Measurements from ENCODE around the gene PAGE2B. TPM values are rescaled to one million over a fixed set of nuclear protein-coding genes. Genes with fewer than 3 reads are reported as not detected.

The PAGE2B gene, protein sequence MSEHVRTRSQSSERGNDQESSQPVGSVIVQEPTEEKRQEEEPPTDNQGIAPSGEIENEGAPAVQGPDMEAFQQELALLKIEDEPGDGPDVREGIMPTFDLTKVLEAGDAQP
- not detected for total RNA-seq

DNA sequence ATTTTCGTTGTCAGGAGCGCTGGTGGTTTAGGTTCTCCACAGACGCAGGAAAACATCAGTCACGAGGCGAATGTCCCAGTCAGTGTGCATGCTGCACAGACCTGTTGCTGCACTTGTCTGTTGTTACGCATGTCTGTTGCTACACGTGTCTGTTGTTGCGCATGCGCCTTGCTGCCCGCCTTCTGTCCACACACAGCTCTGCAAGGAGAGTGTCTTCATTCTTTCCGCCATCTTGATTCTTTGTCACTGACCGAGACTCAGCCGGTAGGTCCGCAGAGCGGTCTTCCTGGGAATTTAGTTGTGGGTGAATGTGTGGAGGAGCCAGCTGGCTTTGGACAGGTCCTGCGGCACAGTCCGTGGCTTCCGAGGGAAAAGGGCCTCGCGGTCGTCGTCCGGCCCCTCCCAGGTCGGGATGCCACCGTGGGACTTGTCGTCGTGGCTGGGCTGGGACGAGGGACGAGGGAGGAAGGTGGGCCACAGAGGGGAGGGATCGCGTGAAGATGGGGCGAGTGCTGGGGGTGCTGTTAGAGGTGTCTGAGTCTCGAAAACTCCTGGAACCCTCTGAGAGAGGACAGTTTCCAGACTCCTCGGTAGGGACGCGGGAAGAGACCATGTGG, at the start of gene PAGE2B:
Gene PAGE2B (plus strand): TSS at position 180 of the 617 bp plus-strand sequence. CDS start 1,012 bp downstream, outside the sequence.
- no peak within 1 kb of the TSS for H3K4me3 ChIP-seq
- H3K4me1 ChIP-seq, result no peaks in the 10 kb centered on the region
- H3K27ac ChIP-seq, result no peak within 1 kb of the TSS
- TF ChIP-seq POLR2AphosphoS5 (IDR thresholded peaks at IDR 0.05) (no peak), CTCF (IDR thresholded peaks at IDR 0.05) (no peak), POLR2A (IDR thresholded peaks at IDR 0.05) (no peak), EP300 (IDR thresholded peaks at IDR 0.05) (no peak)
- WGBS, 2 donors (ENCODE audit: low coverage in 1 of 2), result 72 to 86% methylated on average over 5 to 6 of the region's 36 CpGs
- H3K9me3 ChIP-seq, result no peaks in the 10 kb centered on the region
- no peaks in the 10 kb centered on the region for H3K36me3 ChIP-seq
- ATAC-seq, result no peak
- no peaks in the 10 kb centered on the region for H3K27me3 ChIP-seq

GRCh38 chrX:55026143-55026542, 48.7 kb upstream of the PAGE2B start:
- no peaks in the 10 kb centered on the region for H3K9me3 ChIP-seq
- H3K27me3 ChIP-seq, result no peaks in the 10 kb centered on the region
- no peaks in the 10 kb centered on the region for H3K36me3 ChIP-seq
- H3K4me1 ChIP-seq, result no peaks in the 10 kb centered on the region
- no peak for ATAC-seq
- H3K4me3 ChIP-seq, result no peak overlapping the region
- no peak for TF ChIP-seq POLR2A (IDR thresholded peaks at IDR 0.05)
- TF ChIP-seq CTCF (IDR thresholded peaks at IDR 0.05), result no peak
- no peak for TF ChIP-seq EP300 (IDR thresholded peaks at IDR 0.05)
- no peak for TF ChIP-seq POLR2AphosphoS5 (IDR thresholded peaks at IDR 0.05)
- no peak overlapping the region for H3K27ac ChIP-seq

DNA sequence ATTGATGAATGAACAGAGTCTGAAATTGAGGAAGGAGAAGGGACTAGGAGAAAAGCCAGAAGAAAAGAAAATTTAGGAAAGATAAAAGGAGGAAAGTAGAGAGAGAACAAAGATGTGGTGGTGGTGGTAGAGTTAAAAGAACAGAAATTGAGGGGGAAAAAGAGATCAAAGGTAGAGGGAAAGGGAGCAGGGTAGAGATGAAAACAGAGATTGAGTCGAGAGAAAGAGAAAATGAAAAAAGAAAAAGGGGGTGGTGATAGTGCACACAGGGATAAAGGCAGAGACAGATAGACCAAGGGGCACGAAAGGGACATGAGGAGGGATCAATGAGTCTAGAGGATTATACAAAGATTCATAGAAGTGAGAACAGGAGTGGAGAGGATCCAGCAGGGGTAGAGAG, 48.0 kb upstream of the PAGE2B start:
- 43 to 67% methylated on average over 1 to 2 of the region's 2 CpGs for WGBS, 2 donors (ENCODE audit: low coverage in 1 of 2)
- Histone ChIP-seq H3K27me3 (no peaks in the 10 kb centered on the region), H3K27ac (no peak overlapping the region), H3K4me3 (no peak overlapping the region), H3K9me3 (no peaks in the 10 kb centered on the region), H3K4me1 (no peaks in the 10 kb centered on the region), H3K36me3 (no peaks in the 10 kb centered on the region)
- TF ChIP-seq CTCF (IDR thresholded peaks at IDR 0.05) (no peak), EP300 (IDR thresholded peaks at IDR 0.05) (no peak), POLR2A (IDR thresholded peaks at IDR 0.05) (no peak), POLR2AphosphoS5 (IDR thresholded peaks at IDR 0.05) (no peak)
- no peak for ATAC-seq

DNA sequence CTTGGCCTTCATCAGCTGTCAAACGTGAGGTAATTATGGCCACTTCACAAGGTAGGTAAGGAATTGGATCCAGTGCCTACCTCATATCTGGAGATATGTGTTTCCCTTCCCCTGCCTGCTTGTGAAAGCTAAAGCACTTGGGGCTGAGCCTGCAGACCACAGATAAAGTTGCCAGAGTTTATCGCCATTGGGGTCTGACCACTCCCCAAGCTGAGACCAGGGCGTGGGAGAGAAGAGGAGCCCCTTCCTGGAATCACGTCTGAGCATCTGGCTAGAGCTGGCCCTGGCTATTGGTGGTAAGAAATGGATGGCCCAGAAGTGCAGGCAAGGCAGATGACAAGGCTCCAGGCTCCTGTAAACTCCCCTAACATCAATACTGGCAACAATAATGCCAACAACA, 46.8 kb upstream of the PAGE2B start:
- ATAC-seq, result no peak
- TF ChIP-seq CTCF (IDR thresholded peaks at IDR 0.05) (no peak), POLR2AphosphoS5 (IDR thresholded peaks at IDR 0.05) (no peak), EP300 (IDR thresholded peaks at IDR 0.05) (no peak), POLR2A (IDR thresholded peaks at IDR 0.05) (no peak)
- no peaks in the 10 kb centered on the region for H3K27me3 ChIP-seq
- 43% methylated on average over 1 of the region's 4 CpGs; no CpG with 5 or more reads in 1 of the 2 donors for WGBS, 2 donors (ENCODE audit: low coverage in 1 of 2)
- no peaks in the 10 kb centered on the region for H3K9me3 ChIP-seq
- H3K36me3 ChIP-seq, result no peaks in the 10 kb centered on the region
- H3K27ac ChIP-seq, result no peak overlapping the region
- no peak overlapping the region for H3K4me3 ChIP-seq
- H3K4me1 ChIP-seq, result no peaks in the 10 kb centered on the region

DNA sequence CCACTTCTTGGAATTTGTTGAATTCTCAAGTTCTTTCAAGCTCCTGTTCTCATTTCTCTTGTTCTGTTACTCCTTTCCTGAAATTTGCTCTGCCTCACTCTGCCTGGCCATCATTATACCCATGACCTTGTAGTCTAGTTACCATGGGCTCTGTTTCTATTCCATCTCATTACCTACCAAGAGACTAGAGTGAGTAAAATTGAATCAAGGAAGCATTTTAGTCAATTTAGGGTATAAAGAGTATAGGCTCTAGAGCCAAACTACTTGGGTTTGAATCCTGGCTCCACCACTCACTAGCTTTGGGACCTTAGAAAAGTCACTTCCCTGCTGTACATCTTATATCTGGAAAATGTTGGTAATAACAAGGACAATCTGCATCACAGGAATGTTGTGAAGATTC, 46.2 kb upstream of the PAGE2B start:
- Histone ChIP-seq H3K27me3 (no peaks in the 10 kb centered on the region), H3K9me3 (no peaks in the 10 kb centered on the region), H3K27ac (no peak overlapping the region), H3K4me1 (no peaks in the 10 kb centered on the region), H3K36me3 (no peaks in the 10 kb centered on the region), H3K4me3 (no peak overlapping the region)
- ATAC-seq, result no peak
- TF ChIP-seq CTCF (IDR thresholded peaks at IDR 0.05) (no peak), EP300 (IDR thresholded peaks at IDR 0.05) (no peak)
